OCI-LY1 (cell line): ENCODE data around the gene POLR2L.

ENCODE experiments used
- H2AFZ ChIP-seq: fragments of 200-600 bp; sonication (generic), shearing (Covaris generic); 2 replicates; pipeline ENCODE4 v1.6.0; 2014; ENCODE audit warnings: antibody characterized with exemption, mild to moderate bottlenecking, low read length
- H3F3A ChIP-seq: fragments of 200-600 bp; sonication (generic), shearing (Covaris generic); 2 replicates; pipeline ENCODE4 v1.6.0; 2014; ENCODE audit warnings: mild to moderate bottlenecking, antibody characterized with exemption, low read length, moderate library complexity; ENCODE audit not compliant: insufficient read depth
- H3K27ac ChIP-seq: fragments of 200-600 bp; sonication (generic); 2 replicates; pipeline ENCODE4 v1.5.1; 2014; ENCODE audit warnings: low read length, mixed run types, mild to moderate bottlenecking, low read depth; ENCODE audit not compliant: poor library complexity, severe bottlenecking
- H3K27me3 ChIP-seq: fragments of 200-600 bp; sonication (generic); 2 replicates; pipeline ENCODE4 v1.6.0; 2014; ENCODE audit warnings: antibody characterized with exemption, mild to moderate bottlenecking, low read length, moderate library complexity; ENCODE audit not compliant: insufficient read depth
- H3K36me3 ChIP-seq: fragments of 200-600 bp; sonication (generic); 2 replicates; pipeline ENCODE4 v1.6.1; 2014; ENCODE audit warnings: mild to moderate bottlenecking, antibody characterized with exemption, low read length, moderate library complexity, mixed read lengths; ENCODE audit not compliant: insufficient read depth
- H3K4me1 ChIP-seq: fragments of 200-600 bp; sonication (generic); 2 replicates; pipeline ENCODE4 v1.5.1; 2014; ENCODE audit warnings: mild to moderate bottlenecking, low read length, moderate library complexity; ENCODE audit not compliant: insufficient read depth, severe bottlenecking
- H3K4me2 ChIP-seq: fragments of 200-600 bp; sonication (generic), shearing (Covaris generic); 2 replicates; pipeline ENCODE4 v1.6.1; 2014; ENCODE audit warnings: low read length
- H3K4me3 ChIP-seq: fragments of 200-600 bp; sonication (generic); 2 replicates; pipeline ENCODE4 v1.5.1; 2014; ENCODE audit warnings: low read length, low read depth, mild to moderate bottlenecking, mixed read lengths; ENCODE audit not compliant: poor library complexity, severe bottlenecking
- H3K79me2 ChIP-seq: fragments of 200-600 bp; shearing (Covaris generic); 2 replicates; pipeline ENCODE4 v1.6.1; 2016; ENCODE audit warnings: mixed run types, low read length, mixed read lengths; ENCODE audit not compliant: insufficient read depth
- H3K9ac ChIP-seq: fragments of 200-600 bp; sonication (generic), shearing (Covaris generic); 2 replicates; pipeline ENCODE4 v1.6.1; 2014; ENCODE audit warnings: mild to moderate bottlenecking, low read length, mixed read lengths
- H3K9me2 ChIP-seq: fragments of 200-600 bp; sonication (generic), shearing (Covaris generic); 2 replicates; pipeline ENCODE4 v1.6.1; 2014; ENCODE audit warnings: low read depth, mild to moderate bottlenecking, low read length, mixed read lengths
- H3K9me3 ChIP-seq: fragments of 200-600 bp; shearing (Covaris generic); 2 replicates; pipeline ENCODE4 v1.6.1; 2014; ENCODE audit warnings: low read length, mixed read lengths
- H4K20me1 ChIP-seq: fragments of 200-600 bp; sonication (generic), shearing (Covaris generic); 2 replicates; pipeline ENCODE4 v1.6.0; 2016; ENCODE audit warnings: mild to moderate bottlenecking, low read length; ENCODE audit not compliant: insufficient read depth
- EZH2 ChIP-seq: fragments of 200-600 bp; sonication (generic), shearing (Covaris generic); IDR thresholded peaks from 2 replicates; pipeline ENCODE4 v1.8.0; 2017; ENCODE audit warnings: borderline replicate concordance, mixed run types, mild to moderate bottlenecking, antibody characterized with exemption, low read length, moderate library complexity, mixed read lengths
- TF ChIP-seq, protein P1 (sequence below): fragments of 200-600 bp; sonication (generic), shearing (Covaris generic); IDR thresholded peaks from 2 replicates; pipeline ENCODE4 v1.5.1; 2017; ENCODE audit warnings: mild to moderate bottlenecking, antibody characterized with exemption, low read length, moderate library complexity, mixed read lengths

The POLR2L gene

DNA sequence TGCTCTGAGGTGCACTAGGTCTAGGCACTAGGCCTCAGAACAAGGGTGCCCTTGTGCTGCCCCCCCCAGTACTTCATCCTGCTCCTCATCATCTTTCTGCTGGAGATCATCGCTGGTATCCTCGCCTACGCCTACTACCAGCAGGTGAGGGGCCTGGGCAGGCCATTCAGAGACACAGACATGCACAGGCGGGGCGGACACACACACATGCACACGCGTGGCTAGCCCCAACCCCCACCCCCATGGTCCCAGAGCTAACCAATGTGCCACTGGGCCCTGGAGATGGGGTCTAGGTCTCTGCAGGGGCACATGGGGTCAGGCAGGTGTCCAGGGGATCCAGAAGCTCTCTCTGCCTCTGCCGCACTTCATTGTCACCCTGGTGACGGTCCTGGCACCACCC, 5.6 kb downstream of the POLR2L start:
- TF ChIP-seq, protein P1, sequence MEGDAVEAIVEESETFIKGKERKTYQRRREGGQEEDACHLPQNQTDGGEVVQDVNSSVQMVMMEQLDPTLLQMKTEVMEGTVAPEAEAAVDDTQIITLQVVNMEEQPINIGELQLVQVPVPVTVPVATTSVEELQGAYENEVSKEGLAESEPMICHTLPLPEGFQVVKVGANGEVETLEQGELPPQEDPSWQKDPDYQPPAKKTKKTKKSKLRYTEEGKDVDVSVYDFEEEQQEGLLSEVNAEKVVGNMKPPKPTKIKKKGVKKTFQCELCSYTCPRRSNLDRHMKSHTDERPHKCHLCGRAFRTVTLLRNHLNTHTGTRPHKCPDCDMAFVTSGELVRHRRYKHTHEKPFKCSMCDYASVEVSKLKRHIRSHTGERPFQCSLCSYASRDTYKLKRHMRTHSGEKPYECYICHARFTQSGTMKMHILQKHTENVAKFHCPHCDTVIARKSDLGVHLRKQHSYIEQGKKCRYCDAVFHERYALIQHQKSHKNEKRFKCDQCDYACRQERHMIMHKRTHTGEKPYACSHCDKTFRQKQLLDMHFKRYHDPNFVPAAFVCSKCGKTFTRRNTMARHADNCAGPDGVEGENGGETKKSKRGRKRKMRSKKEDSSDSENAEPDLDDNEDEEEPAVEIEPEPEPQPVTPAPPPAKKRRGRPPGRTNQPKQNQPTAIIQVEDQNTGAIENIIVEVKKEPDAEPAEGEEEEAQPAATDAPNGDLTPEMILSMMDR: no peak
- no peak for TF ChIP-seq EZH2
- peaks cover 3% of the 10 kb centered on the region; the same call in 1 of the 2 replicates for H3K79me2 ChIP-seq
- no peaks in the 10 kb centered on the region for H4K20me1 ChIP-seq

GRCh38 chr11:836274-836673, 6.1 kb downstream of the POLR2L start:
- Histone ChIP-seq H3K4me3 (no peak overlapping the region), H3K27ac (no peak overlapping the region), H3K9me3 (no peaks in the 10 kb centered on the region), H3K9ac (no peak overlapping the region), H3K4me1 (peaks cover 11% of the 10 kb centered on the region), H3K4me2 (no peak overlapping the region), H3K27me3 (peaks cover under 1% of the 10 kb centered on the region; the same call in 1 of the 2 replicates), H3K36me3 (peaks cover 35% of the 10 kb centered on the region), H3K79me2 (0 out of 2 replicates have a peak, but pooled peaks cover 2% of the 10 kb centered on the region), H4K20me1 (no peaks in the 10 kb centered on the region), H2AFZ (no peak overlapping the region), H3F3A (no peaks in the 10 kb centered on the region), H3K9me2 (no peaks in the 10 kb centered on the region)
- no peak for TF ChIP-seq EZH2
- TF ChIP-seq, protein P1: no peak

More for the DNA sequence above, 5.6 kb downstream of the POLR2L start:
- H3K4me3 ChIP-seq: no peak overlapping the region
- H3K9me2 ChIP-seq: no peaks in the 10 kb centered on the region
- H3K27me3 ChIP-seq: no peaks in the 10 kb centered on the region
- H3K4me1 ChIP-seq: peaks cover 15% of the 10 kb centered on the region
- H3K9me3 ChIP-seq: no peaks in the 10 kb centered on the region
- H3K9ac ChIP-seq: no peak overlapping the region
- no peaks in the 10 kb centered on the region for H3F3A ChIP-seq
- peaks cover 35% of the 10 kb centered on the region for H3K36me3 ChIP-seq
- no peak overlapping the region for H3K27ac ChIP-seq
- no peak overlapping the region for H2AFZ ChIP-seq
- H3K4me2 ChIP-seq: no peak overlapping the region

DNA sequence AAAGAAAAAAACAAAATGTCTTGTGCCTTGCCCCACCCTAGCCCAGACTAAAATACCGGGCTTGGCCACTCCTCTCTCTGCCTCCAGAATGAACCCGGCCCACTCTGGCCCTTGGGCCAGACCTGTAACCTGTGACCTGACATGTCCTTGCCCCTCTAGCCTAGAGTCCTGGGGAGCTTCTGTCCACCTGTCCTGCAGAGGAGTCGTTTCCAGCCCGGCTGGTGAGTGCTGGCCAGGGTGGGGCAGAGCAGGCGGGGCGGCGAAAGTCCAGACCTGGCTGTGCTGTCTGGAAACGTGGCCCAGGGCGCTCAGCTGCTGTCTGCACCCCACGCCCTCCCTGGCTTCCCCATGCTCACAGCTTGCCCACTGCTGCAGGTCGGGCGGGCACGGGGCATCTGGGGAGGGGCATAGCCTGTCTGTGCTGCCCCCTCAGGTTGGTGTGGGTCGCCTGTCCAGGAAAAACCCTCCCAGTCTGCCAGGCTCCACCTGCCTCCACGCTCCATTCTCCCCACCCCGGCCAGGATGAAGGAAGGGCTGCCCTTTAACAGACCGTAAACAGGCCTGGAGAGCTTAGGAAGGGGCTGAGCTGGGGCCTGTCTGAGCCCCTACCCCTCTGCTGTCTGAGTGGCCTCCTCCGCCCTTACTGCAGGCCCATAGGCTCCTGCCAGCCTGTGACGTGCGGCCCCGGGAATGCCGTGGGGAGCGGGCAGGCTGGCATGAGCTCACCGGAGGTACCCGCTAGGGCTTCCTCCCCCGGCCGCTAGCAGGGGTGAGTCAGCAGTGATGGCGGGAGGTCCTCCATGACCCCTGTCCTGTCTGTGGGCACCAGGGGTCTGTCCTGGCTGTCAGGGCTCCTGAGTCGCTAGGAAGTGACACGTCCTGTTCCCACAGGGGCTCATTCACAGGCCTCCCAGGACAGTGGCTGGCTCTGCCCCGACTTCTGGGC, 7.7 kb downstream of the POLR2L start:
- no peaks in the 10 kb centered on the region for H3F3A ChIP-seq
- H3K27ac ChIP-seq: no peak overlapping the region
- H3K36me3 ChIP-seq: peaks cover 22% of the 10 kb centered on the region
- no peaks in the 10 kb centered on the region for H4K20me1 ChIP-seq
- no peaks in the 10 kb centered on the region for H3K9me2 ChIP-seq
- peaks cover 14% of the 10 kb centered on the region for H3K4me1 ChIP-seq
- no peak overlapping the region for H3K9ac ChIP-seq
- H3K9me3 ChIP-seq: no peaks in the 10 kb centered on the region
- no peaks in the 10 kb centered on the region for H3K79me2 ChIP-seq
- no peak for TF ChIP-seq EZH2
- TF ChIP-seq, protein P1: no peak
- peaks cover 7% of the 10 kb centered on the region for H3K27me3 ChIP-seq
- H2AFZ ChIP-seq: no peak overlapping the region
- no peak overlapping the region for H3K4me3 ChIP-seq
- no peak overlapping the region for H3K4me2 ChIP-seq
